H1 (cell line): Measurements from ENCODE around the gene FAM162B.
A peak's percentile ranks its signal among the peaks of the same experiment; 100 is the strongest.

Source experiments
- CREB1 ChIP-seq: IDR thresholded peaks from 2 replicates; pipeline ENCODE4 v1.6.1; 2012; ENCODE audit warnings: inconsistent platforms
- EZH2 ChIP-seq: fragments of 200-600 bp; sonication (generic); IDR thresholded peaks from 2 replicates; pipeline ENCODE4 v1.7.1; 2012; ENCODE audit warnings: low read depth, mild to moderate bottlenecking, moderate library complexity, low read length, inconsistent platforms; ENCODE audit not compliant: severe bottlenecking
- GABPA ChIP-seq: IDR thresholded peaks from 2 replicates; pipeline ENCODE4 v1.6.1; 2011; ENCODE audit warnings: mild to moderate bottlenecking, low read length, moderate library complexity, borderline replicate concordance; ENCODE audit not compliant: insufficient read depth
- HDAC2 ChIP-seq, 2 experiments: fragments of 300-600 bp in 1 of 2; sonication (generic) in 1 of 2; IDR thresholded peaks; 2 replicates each; pipeline ENCODE4 v1.6.1; 2011 to 2012; ENCODE audit warnings: low read depth in 2 of 2, low read length in 2 of 2, mild to moderate bottlenecking in 2 of 2, moderate library complexity in 2 of 2, borderline replicate concordance in 1 of 2, inconsistent platforms in 1 of 2
- POLR2A ChIP-seq, 2 experiments: IDR thresholded peaks; 1 replicate in 1 of 2; 2 replicates in 1 of 2; pipeline ENCODE4 v1.6.1; 2011; ENCODE audit warnings: low read depth in 2 of 2, low read length in 2 of 2, mild to moderate bottlenecking in 2 of 2; ENCODE audit errors: control extremely low read depth in 1 of 2
- SIRT6 ChIP-seq: IDR thresholded peaks from one replicate; pipeline ENCODE4 v1.7.1; 2012; ENCODE audit warnings: low read length, inconsistent platforms
- SIX5 ChIP-seq: IDR thresholded peaks from 2 replicates; pipeline ENCODE4 v1.6.1; 2011; ENCODE audit warnings: mild to moderate bottlenecking, low read depth, low read length
- TF ChIP-seq, protein P1 (sequence below), 3 experiments: IDR thresholded peaks; 1 replicate in 2 of 3; 2 replicates in 1 of 3; pipeline versions ENCODE4 v1.5.1 to v1.6.1; 2011; ENCODE audit warnings: low read length in 3 of 3, mild to moderate bottlenecking in 3 of 3, inconsistent platforms in 2 of 3, low read depth in 1 of 3, moderate library complexity in 1 of 3; ENCODE audit not compliant: insufficient read depth in 1 of 3; ENCODE audit errors: control extremely low read depth in 1 of 3
- TF ChIP-seq, protein P2 (sequence below): fragments of 300-600 bp; sonication (generic); IDR thresholded peaks from 2 replicates; pipeline ENCODE4 v1.7.1; 2012; ENCODE audit warnings: low read length, moderate library complexity, mild to moderate bottlenecking, inconsistent platforms; ENCODE audit not compliant: insufficient replicate concordance

DNA sequence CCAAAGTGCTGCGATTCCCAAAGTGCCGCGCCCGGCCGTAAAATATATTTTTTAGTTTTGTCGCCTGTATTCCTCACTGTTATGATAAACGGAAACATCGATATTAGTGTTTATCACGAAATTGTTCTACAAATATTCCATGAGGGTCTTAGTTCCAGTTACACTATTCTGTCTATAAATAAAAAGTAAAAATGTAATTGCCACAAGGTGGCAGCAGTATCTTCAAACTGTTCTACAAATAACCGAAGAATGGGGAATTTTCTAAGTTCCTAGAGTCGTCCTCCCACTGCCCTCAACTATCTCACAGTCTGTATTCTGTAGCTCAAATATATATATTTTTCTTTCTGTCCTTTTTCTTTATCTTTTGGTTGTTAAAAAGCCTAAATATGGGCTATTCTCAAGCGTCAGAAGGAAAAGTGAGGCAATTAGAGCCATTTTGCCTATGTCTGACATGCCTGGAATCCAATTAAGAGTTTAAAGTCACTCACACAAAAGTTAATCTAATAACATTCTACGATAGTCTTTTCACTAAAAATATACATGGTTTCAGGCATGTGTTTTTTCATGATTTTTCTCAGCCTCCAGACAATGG, 14.2 kb upstream of the FAM162B start:
- TF ChIP-seq GABPA (no peak), SIRT6 (no peak), EZH2 (no peak), SIX5 (no peak), POLR2A (IDR thresholded peaks at IDR 0.05; ENCODE audit: control extremely low read depth in 1 of 2, low read depth in 2 of 2, low read length in 2 of 2) (no peak), HDAC2 (IDR thresholded peaks at IDR 0.05; ENCODE audit: borderline replicate concordance in 1 of 2, low read depth in 2 of 2, low read length in 2 of 2) (no peak), CREB1 (no peak)
- TF ChIP-seq, protein P1, sequence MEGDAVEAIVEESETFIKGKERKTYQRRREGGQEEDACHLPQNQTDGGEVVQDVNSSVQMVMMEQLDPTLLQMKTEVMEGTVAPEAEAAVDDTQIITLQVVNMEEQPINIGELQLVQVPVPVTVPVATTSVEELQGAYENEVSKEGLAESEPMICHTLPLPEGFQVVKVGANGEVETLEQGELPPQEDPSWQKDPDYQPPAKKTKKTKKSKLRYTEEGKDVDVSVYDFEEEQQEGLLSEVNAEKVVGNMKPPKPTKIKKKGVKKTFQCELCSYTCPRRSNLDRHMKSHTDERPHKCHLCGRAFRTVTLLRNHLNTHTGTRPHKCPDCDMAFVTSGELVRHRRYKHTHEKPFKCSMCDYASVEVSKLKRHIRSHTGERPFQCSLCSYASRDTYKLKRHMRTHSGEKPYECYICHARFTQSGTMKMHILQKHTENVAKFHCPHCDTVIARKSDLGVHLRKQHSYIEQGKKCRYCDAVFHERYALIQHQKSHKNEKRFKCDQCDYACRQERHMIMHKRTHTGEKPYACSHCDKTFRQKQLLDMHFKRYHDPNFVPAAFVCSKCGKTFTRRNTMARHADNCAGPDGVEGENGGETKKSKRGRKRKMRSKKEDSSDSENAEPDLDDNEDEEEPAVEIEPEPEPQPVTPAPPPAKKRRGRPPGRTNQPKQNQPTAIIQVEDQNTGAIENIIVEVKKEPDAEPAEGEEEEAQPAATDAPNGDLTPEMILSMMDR (IDR thresholded peaks at IDR 0.05; ENCODE audit: control extremely low read depth in 1 of 3, insufficient read depth in 1 of 3, low read depth in 1 of 3, low read length in 3 of 3) = peak in 2 of 3 experiments; percentile 38 to 44; a peak in 2 of 4 replicates
- TF ChIP-seq, protein P2, sequence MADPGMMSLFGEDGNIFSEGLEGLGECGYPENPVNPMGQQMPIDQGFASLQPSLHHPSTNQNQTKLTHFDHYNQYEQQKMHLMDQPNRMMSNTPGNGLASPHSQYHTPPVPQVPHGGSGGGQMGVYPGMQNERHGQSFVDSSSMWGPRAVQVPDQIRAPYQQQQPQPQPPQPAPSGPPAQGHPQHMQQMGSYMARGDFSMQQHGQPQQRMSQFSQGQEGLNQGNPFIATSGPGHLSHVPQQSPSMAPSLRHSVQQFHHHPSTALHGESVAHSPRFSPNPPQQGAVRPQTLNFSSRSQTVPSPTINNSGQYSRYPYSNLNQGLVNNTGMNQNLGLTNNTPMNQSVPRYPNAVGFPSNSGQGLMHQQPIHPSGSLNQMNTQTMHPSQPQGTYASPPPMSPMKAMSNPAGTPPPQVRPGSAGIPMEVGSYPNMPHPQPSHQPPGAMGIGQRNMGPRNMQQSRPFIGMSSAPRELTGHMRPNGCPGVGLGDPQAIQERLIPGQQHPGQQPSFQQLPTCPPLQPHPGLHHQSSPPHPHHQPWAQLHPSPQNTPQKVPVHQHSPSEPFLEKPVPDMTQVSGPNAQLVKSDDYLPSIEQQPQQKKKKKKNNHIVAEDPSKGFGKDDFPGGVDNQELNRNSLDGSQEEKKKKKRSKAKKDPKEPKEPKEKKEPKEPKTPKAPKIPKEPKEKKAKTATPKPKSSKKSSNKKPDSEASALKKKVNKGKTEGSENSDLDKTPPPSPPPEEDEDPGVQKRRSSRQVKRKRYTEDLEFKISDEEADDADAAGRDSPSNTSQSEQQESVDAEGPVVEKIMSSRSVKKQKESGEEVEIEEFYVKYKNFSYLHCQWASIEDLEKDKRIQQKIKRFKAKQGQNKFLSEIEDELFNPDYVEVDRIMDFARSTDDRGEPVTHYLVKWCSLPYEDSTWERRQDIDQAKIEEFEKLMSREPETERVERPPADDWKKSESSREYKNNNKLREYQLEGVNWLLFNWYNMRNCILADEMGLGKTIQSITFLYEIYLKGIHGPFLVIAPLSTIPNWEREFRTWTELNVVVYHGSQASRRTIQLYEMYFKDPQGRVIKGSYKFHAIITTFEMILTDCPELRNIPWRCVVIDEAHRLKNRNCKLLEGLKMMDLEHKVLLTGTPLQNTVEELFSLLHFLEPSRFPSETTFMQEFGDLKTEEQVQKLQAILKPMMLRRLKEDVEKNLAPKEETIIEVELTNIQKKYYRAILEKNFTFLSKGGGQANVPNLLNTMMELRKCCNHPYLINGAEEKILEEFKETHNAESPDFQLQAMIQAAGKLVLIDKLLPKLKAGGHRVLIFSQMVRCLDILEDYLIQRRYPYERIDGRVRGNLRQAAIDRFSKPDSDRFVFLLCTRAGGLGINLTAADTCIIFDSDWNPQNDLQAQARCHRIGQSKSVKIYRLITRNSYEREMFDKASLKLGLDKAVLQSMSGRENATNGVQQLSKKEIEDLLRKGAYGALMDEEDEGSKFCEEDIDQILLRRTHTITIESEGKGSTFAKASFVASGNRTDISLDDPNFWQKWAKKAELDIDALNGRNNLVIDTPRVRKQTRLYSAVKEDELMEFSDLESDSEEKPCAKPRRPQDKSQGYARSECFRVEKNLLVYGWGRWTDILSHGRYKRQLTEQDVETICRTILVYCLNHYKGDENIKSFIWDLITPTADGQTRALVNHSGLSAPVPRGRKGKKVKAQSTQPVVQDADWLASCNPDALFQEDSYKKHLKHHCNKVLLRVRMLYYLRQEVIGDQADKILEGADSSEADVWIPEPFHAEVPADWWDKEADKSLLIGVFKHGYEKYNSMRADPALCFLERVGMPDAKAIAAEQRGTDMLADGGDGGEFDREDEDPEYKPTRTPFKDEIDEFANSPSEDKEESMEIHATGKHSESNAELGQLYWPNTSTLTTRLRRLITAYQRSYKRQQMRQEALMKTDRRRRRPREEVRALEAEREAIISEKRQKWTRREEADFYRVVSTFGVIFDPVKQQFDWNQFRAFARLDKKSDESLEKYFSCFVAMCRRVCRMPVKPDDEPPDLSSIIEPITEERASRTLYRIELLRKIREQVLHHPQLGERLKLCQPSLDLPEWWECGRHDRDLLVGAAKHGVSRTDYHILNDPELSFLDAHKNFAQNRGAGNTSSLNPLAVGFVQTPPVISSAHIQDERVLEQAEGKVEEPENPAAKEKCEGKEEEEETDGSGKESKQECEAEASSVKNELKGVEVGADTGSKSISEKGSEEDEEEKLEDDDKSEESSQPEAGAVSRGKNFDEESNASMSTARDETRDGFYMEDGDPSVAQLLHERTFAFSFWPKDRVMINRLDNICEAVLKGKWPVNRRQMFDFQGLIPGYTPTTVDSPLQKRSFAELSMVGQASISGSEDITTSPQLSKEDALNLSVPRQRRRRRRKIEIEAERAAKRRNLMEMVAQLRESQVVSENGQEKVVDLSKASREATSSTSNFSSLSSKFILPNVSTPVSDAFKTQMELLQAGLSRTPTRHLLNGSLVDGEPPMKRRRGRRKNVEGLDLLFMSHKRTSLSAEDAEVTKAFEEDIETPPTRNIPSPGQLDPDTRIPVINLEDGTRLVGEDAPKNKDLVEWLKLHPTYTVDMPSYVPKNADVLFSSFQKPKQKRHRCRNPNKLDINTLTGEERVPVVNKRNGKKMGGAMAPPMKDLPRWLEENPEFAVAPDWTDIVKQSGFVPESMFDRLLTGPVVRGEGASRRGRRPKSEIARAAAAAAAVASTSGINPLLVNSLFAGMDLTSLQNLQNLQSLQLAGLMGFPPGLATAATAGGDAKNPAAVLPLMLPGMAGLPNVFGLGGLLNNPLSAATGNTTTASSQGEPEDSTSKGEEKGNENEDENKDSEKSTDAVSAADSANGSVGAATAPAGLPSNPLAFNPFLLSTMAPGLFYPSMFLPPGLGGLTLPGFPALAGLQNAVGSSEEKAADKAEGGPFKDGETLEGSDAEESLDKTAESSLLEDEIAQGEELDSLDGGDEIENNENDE = no peak
